Activated T-helper 1 cell treated with anti-CD3 and anti-CD28 coated beads, Interleukin-12 subunit alpha, Interleukin-12 subunit beta, Interleukin-2, Interleukin-4 antibody, amounts not matched to agents 30 ng/mL and 10 ng/mL and 1 ng/mL, durations not matched to agents 14 hours and 24 hours and 36 hours (primary cell): ENCODE data around the gene VSTM5. TPM values are rescaled to one million over a fixed set of nuclear protein-coding genes. Genes with fewer than 3 reads are reported as not detected.

Source experiments
- DNase-seq: peaks from one replicate; pipeline ENCODE4 v3.0.0; 2021; ENCODE audit warnings: low spot score
- H3K27ac Mint-ChIP-seq: one replicate; pipeline ENCODE4 v1.8.0; 2021; ENCODE audit warnings: mild to moderate bottlenecking, mixed read lengths
- H3K27me3 Mint-ChIP-seq: one replicate; pipeline ENCODE4 v1.8.0; 2022; ENCODE audit warnings: mild to moderate bottlenecking, moderate library complexity, mixed read lengths; ENCODE audit not compliant: insufficient read depth
- H3K36me3 Mint-ChIP-seq: one replicate; pipeline ENCODE4 v1.8.0; 2021; ENCODE audit warnings: low read depth, mixed read lengths
- H3K4me1 Mint-ChIP-seq: one replicate; pipeline ENCODE4 v1.8.0; 2021; ENCODE audit warnings: low read depth, mixed read lengths
- H3K4me3 Mint-ChIP-seq: one replicate; pipeline ENCODE4 v1.8.0; 2021; ENCODE audit warnings: mild to moderate bottlenecking, moderate library complexity, mixed read lengths
- H3K9me3 Mint-ChIP-seq: one replicate; pipeline ENCODE4 v1.8.0; 2021; ENCODE audit warnings: mixed read lengths
- intact Hi-C: fragments of 100-400 bp; cut with micrococcal nuclease; formaldehyde crosslinking; loops from one replicate; pipeline ENCODE4 v1.15.1; 2024
- total RNA-seq: library from RNA; stranded (reverse); gene quantifications from 2 replicates; pipeline ENCODE4 v1.2.3, GENCODE V29; 2022

The VSTM5 gene
- total RNA-seq, 1 donor from 2014 or later, result not detected

- DNase-seq, result no peak
- intact Hi-C loops, result no loop called here
- H3K27ac Mint-ChIP-seq, result no peak overlapping the region
- no peaks in the 10 kb centered on the region for H3K4me1 Mint-ChIP-seq
- no peaks in the 10 kb centered on the region for H3K27me3 Mint-ChIP-seq
- peaks cover 2% of the 10 kb centered on the region for H3K36me3 Mint-ChIP-seq
- H3K9me3 Mint-ChIP-seq, result peaks cover 6% of the 10 kb centered on the region
- no peak overlapping the region for H3K4me3 Mint-ChIP-seq
These were observed 76.7 kb downstream of the VSTM5 start for GRCh38 chr11:93773601-93774200.

GRCh38 chr11:93773045-93773477 lies 77.4 kb downstream of the VSTM5 start:
- Mint-ChIP-seq H3K9me3 (peaks cover 12% of the 10 kb centered on the region), H3K36me3 (peaks cover 4% of the 10 kb centered on the region), H3K27me3 (no peaks in the 10 kb centered on the region), H3K4me1 (no peaks in the 10 kb centered on the region), H3K4me3 (no peak overlapping the region), H3K27ac (no peak overlapping the region)
- intact Hi-C loops, result no loop called here
- DNase-seq, result no peak

GRCh38 chr11:93772123-93772522 lies 78.3 kb downstream of the VSTM5 start:
- Mint-ChIP-seq H3K27me3 (no peaks in the 10 kb centered on the region), H3K36me3 (peaks cover 6% of the 10 kb centered on the region), H3K4me1 (no peaks in the 10 kb centered on the region), H3K27ac (no peak overlapping the region), H3K4me3 (no peak overlapping the region), H3K9me3 (peaks cover 16% of the 10 kb centered on the region)
- no peak for DNase-seq
- intact Hi-C loops, result no loop called here

GRCh38 chr11:93770160-93770559 lies 80.3 kb downstream of the VSTM5 start:
- no peaks in the 10 kb centered on the region for H3K4me1 Mint-ChIP-seq
- H3K27me3 Mint-ChIP-seq, result no peaks in the 10 kb centered on the region
- intact Hi-C loops, result no loop called here
- no peak overlapping the region for H3K4me3 Mint-ChIP-seq
- no peak overlapping the region for H3K27ac Mint-ChIP-seq
- peaks cover 26% of the 10 kb centered on the region for H3K9me3 Mint-ChIP-seq
- no peak for DNase-seq
- H3K36me3 Mint-ChIP-seq, result peaks cover 12% of the 10 kb centered on the region

Other genes starting within 250 kb of the VSTM5 start
- 29.4 and 29.7 TPM in 2 replicates for gene CEP295, start 188.9 kb downstream of the VSTM5 start, total RNA-seq
- gene TAF1D, start 109.1 kb downstream of the VSTM5 start, total RNA-seq, result 337 and 345 TPM in 2 replicates
- gene C11orf54, start 108.9 kb downstream of the VSTM5 start, total RNA-seq, result 19.3 and 21.6 TPM in 2 replicates
- gene MED17, start 66.3 kb downstream of the VSTM5 start, total RNA-seq, result 55.8 and 59.4 TPM in 2 replicates
- not detected in 2 replicates for gene HEPHL1, start 170.7 kb upstream of the VSTM5 start, total RNA-seq